Spinal cord (tissue), 10 donors: Measurements from ENCODE around the gene IDS. TPM values are rescaled to one million over a fixed set of nuclear protein-coding genes. Genes with fewer than 3 reads are reported as not detected.
"Not testable (repeated sequence)": the region's sequence is repeated elsewhere in the genome, so short reads cannot be mapped to it uniquely, and the experiment has no call there.

Experiments
- DNase-seq, 6 donors: peaks; one replicate each; pipeline versions ENCODE4 v3.0.0 to v3.0.0-alpha.2; 2013 to 2015; ENCODE audit warnings: low spot score in 6 of 6, low read depth in 4 of 6
- H3K27ac ChIP-seq: one replicate; pipeline ENCODE4 v1.5.1; 2013; ENCODE audit warnings: low read depth, low read length, control low read depth
- H3K27me3 ChIP-seq: one replicate; pipeline ENCODE4 v1.6.1; 2013; ENCODE audit warnings: low read length; ENCODE audit not compliant: control insufficient read depth, insufficient read depth
- H3K36me3 ChIP-seq: one replicate; pipeline ENCODE4 v1.6.1; 2013; ENCODE audit warnings: low read length; ENCODE audit not compliant: control insufficient read depth, insufficient read depth
- H3K4me1 ChIP-seq: one replicate; pipeline ENCODE4 v1.6.1; 2013; ENCODE audit warnings: low read length; ENCODE audit not compliant: control insufficient read depth, insufficient read depth
- H3K4me3 ChIP-seq: one replicate; pipeline ENCODE4 v1.5.1; 2013; ENCODE audit warnings: low read depth, low read length, control low read depth
- H3K9me3 ChIP-seq: one replicate; pipeline ENCODE4 v1.6.1; 2013; ENCODE audit warnings: low read length; ENCODE audit not compliant: control insufficient read depth, insufficient read depth
- WGBS: methylation state at CpG from one replicate; pipeline ENCODE4 v1.1.5; 2013; ENCODE audit warnings: missing lambda C conversion rate; ENCODE audit not compliant: insufficient coverage; 5-methylcytosine and 5-hydroxymethylcytosine counted together
- polyA plus RNA-seq, 2 donors: library from polyadenylated mRNA; unstranded; fragments of 120-200 nt; gene quantifications; one replicate each; pipeline ENCODE4 v1.2.1, GENCODE V29; 2013; ENCODE audit not compliant: insufficient read length in 2 of 2
- total RNA-seq, 2 donors: library from RNA; depleted of rRNA in 1 of 2; stranded (reverse); fragments of 120-200 nt in 1 of 2; fragments of >200 nt in 1 of 2; gene quantifications; one replicate each; pipeline versions ENCODE4 v1.2.3 to v1.2.4, GENCODE V29; 2013 to 2014
- donor health status: healthy.

Gene IDS
- total and polyA plus RNA-seq, 4 donors: 72.7 to 256 (median 199) TPM

- no peaks in the 10 kb centered on the region for H3K27me3 ChIP-seq
- 72% methylated on average over 10 of the region's 13 CpGs for WGBS
- no peak for DNase-seq
- peaks cover 30% of the 10 kb centered on the region for H3K36me3 ChIP-seq
- no peak overlapping the region for H3K27ac ChIP-seq
- no peak overlapping the region for H3K4me3 ChIP-seq
- no peaks in the 10 kb centered on the region for H3K4me1 ChIP-seq
- no peaks in the 10 kb centered on the region for H3K9me3 ChIP-seq
Measured at GRCh38 chrX:149493567-149494562, 11.2 kb downstream of the IDS start.

- 38% methylated on average over 2 of the region's 2 CpGs for WGBS
- Histone ChIP-seq H3K27ac (no peak overlapping the region), H3K4me3 (no peak overlapping the region), H3K4me1 (no peaks in the 10 kb centered on the region), H3K9me3 (no peaks in the 10 kb centered on the region), H3K36me3 (peaks cover 26% of the 10 kb centered on the region), H3K27me3 (no peaks in the 10 kb centered on the region)
- DNase-seq: no peak
Measured at GRCh38 chrX:149491812-149492211, 13.3 kb downstream of the IDS start.

- no peaks in the 10 kb centered on the region for H3K4me1 ChIP-seq
- no peaks in the 10 kb centered on the region for H3K9me3 ChIP-seq
- H3K27ac ChIP-seq: no peak overlapping the region
- peaks cover 22% of the 10 kb centered on the region for H3K36me3 ChIP-seq
- WGBS: 85% methylated on average over 7 of the region's 7 CpGs
- DNase-seq: no peak
- H3K4me3 ChIP-seq: no peak overlapping the region
- H3K27me3 ChIP-seq: no peaks in the 10 kb centered on the region
Measured at GRCh38 chrX:149490100-149490499, 15.0 kb downstream of the IDS start.

GRCh38 chrX:149488411-149489052 lies 16.6 kb downstream of the IDS start:
- WGBS: 61% methylated on average over 8 of the region's 17 CpGs

GRCh38 chrX:149488008-149488407 lies 17.1 kb downstream of the IDS start:
- H3K4me1 ChIP-seq, H3K4me3 ChIP-seq, H3K36me3 ChIP-seq, H3K27me3 ChIP-seq, DNase-seq, H3K9me3 ChIP-seq, H3K27ac ChIP-seq: not testable (repeated sequence)
- WGBS: no CpG with 5 or more reads among the region's 9 CpGs

More at GRCh38 chrX:149488411-149489052, 16.6 kb downstream of the IDS start:
- not testable (repeated sequence) for H3K27me3 ChIP-seq, H3K27ac ChIP-seq, H3K4me1 ChIP-seq, H3K9me3 ChIP-seq, DNase-seq, H3K4me3 ChIP-seq
- H3K36me3 ChIP-seq: peaks cover 12% of the 10 kb centered on the region

- DNase-seq: no peak
- Histone ChIP-seq H3K27me3 (no peaks in the 10 kb centered on the region), H3K9me3 (no peaks in the 10 kb centered on the region), H3K27ac (no peak overlapping the region), H3K4me1 (no peaks in the 10 kb centered on the region), H3K36me3 (peaks cover 2% of the 10 kb centered on the region), H3K4me3 (no peak overlapping the region)
- 64% methylated on average over 6 of the region's 6 CpGs for WGBS
Measured at GRCh38 chrX:149487292-149487691, 17.8 kb downstream of the IDS start.

- Histone ChIP-seq H3K4me3 (no peak overlapping the region), H3K4me1 (peaks cover 2% of the 10 kb centered on the region), H3K27me3 (no peaks in the 10 kb centered on the region), H3K27ac (no peak overlapping the region), H3K9me3 (no peaks in the 10 kb centered on the region), H3K36me3 (no peaks in the 10 kb centered on the region)
- no CpG with 5 or more reads among the region's 2 CpGs for WGBS
- DNase-seq: no peak
Measured at GRCh38 chrX:149476513-149476912, 28.6 kb downstream of the IDS start.

- Histone ChIP-seq H3K4me3 (no peak overlapping the region), H3K27me3 (no peaks in the 10 kb centered on the region), H3K36me3 (no peaks in the 10 kb centered on the region), H3K9me3 (no peaks in the 10 kb centered on the region), H3K27ac (no peak overlapping the region), H3K4me1 (peaks cover 15% of the 10 kb centered on the region)
- DNase-seq: no peak
- no CpG with 5 or more reads among the region's 1 CpG for WGBS
Measured at GRCh38 chrX:149473966-149474365, 31.1 kb downstream of the IDS start.

GRCh38 chrX:149473092-149473491 lies 32.0 kb downstream of the IDS start:
- DNase-seq: no peak
- Histone ChIP-seq H3K9me3 (no peaks in the 10 kb centered on the region), H3K4me3 (no peak overlapping the region), H3K4me1 (peaks cover 15% of the 10 kb centered on the region), H3K27ac (no peak overlapping the region), H3K27me3 (no peaks in the 10 kb centered on the region), H3K36me3 (no peaks in the 10 kb centered on the region)
- WGBS: no CpG with 5 or more reads among the region's 1 CpG
